ENCODE results near the gene ZNF808. TPM values are rescaled to one million over a fixed set of nuclear protein-coding genes. Genes with fewer than 3 reads are reported as not detected.
A peak's percentile ranks its signal among the peaks of the same experiment; 100 is the strongest.
"Not testable (repeated sequence)": the region's sequence is repeated elsewhere in the genome, so short reads cannot be mapped to it uniquely, and the experiment has no call there.

Gene ZNF808
- total RNA-seq, 1 experiment from 2014 or later, result 35.7 TPM

DNA sequence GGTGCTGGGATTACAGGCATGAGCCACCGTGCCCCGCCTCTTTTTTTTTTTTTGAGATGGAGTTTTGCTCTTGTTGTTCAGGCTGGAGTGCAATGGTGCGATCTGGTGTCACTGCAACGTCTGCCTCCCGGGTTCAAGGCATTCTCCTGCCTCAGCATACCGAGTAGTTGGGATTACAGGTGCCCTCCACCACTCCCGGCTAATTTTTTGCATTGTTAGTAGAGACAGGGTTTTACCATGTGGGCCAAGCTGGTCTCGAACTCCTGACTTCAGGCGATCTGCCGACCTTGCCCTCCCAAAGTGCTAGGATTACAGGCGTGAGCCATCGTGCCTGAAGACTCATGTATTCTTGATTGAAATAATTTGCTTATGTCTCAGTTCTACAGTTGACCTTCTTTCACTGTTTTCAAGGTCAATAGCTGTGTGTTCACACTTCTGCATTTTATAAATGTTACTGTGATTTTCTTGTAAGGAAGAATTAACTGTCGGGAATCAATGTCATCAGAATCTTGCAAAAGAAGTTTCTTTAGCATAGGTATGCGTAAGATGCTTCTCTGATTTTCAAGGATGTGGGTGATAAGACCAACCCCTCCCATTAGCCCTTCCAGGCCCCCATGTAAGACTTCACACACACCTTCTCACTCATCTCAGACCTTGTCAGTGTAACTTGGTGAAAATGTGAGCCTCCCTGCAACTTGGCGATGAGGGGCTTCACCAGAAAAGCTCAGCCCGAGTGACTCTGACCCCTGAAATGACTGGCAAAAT is 29.9 kb downstream of the ZNF808 start:
- no CpG with 5 or more reads among the region's 16 CpGs for WGBS (ENCODE audit: extremely low coverage, insufficient read length, low lambda C conversion rate)
- Histone ChIP-seq H2BK120ac (ENCODE audit: low read depth, low read length, poor library complexity, severe bottlenecking) (no peak overlapping the region), H2BK20ac (ENCODE audit: low read depth, low read length, poor library complexity, severe bottlenecking) (no peak overlapping the region), H4K5ac (ENCODE audit: insufficient read length, low read depth, low read length) (no peak overlapping the region), H4K8ac (replicated peaks; ENCODE audit: insufficient read length, low read depth, low read length) (no peak overlapping the region), H2AFZ (ENCODE audit: low read length) (no peak overlapping the region), H2BK15ac (ENCODE audit: low read depth, low read length) (no peak overlapping the region), H4K91ac (ENCODE audit: insufficient read length, low read depth, low read length) (no peak overlapping the region), H3K9me3 (ENCODE audit: control insufficient read depth, low read depth, low read length) (peaks cover 28% of the 10 kb centered on the region), H3K23ac (ENCODE audit: insufficient read length, low read depth, low read length) (no peak overlapping the region), H3K9ac (ENCODE audit: extremely low read depth, insufficient read length, low read length) (no peak overlapping the region), H3K4me2 (ENCODE audit: insufficient read depth, insufficient read length, low read length) (no peak overlapping the region), H2BK5ac (ENCODE audit: insufficient read length, low read length) (no peak overlapping the region), H3K79me1 (ENCODE audit: insufficient read depth, low read depth, low read length, poor library complexity, severe bottlenecking) (no peaks in the 10 kb centered on the region), H3K79me2 (ENCODE audit: insufficient read depth, low read length) (no peaks in the 10 kb centered on the region; the same call in 1 of the 2 replicates), H3K18ac (ENCODE audit: insufficient read length, low read depth, low read length) (no peak overlapping the region), H4K20me1 (ENCODE audit: control insufficient read depth, insufficient read depth, insufficient read length) (no peaks in the 10 kb centered on the region), H3K27ac (ENCODE audit: insufficient read length, low read depth, low read length) (no peak overlapping the region), H2AK5ac (ENCODE audit: insufficient read length, low read length) (no peak overlapping the region), H2BK12ac (ENCODE audit: insufficient read length, low read depth, low read length) (no peak overlapping the region), H3K23me2 (ENCODE audit: insufficient read length, low read depth, low read length, poor library complexity, severe bottlenecking) (no peaks in the 10 kb centered on the region), H3K14ac (ENCODE audit: insufficient read depth, low read length) (no peak overlapping the region), H3K27me3 (ENCODE audit: insufficient read depth, low read length) (no peaks in the 10 kb centered on the region), H3K4ac (ENCODE audit: low read depth, low read length) (no peak overlapping the region), H3T11ph (ENCODE audit: low read length) (no peak overlapping the region), H3K4me1 (ENCODE audit: insufficient read depth, low read length) (peaks cover 3% of the 10 kb centered on the region; the same call in 1 of the 2 replicates), H3K56ac (ENCODE audit: insufficient read length, low read depth, low read length) (no peak overlapping the region)
- TF ChIP-seq CTCF (conservative IDR thresholded peaks at IDR 0.05), result no peak
- DNase-seq, result no peak
- no peaks in the 10 kb centered on the region for H3K27me3 Mint-ChIP-seq (ENCODE audit: low read depth)
- H3K4me1 Mint-ChIP-seq, result peaks cover 20 to 28% of the 10 kb centered on the region in 2 experiments
- H3K4me3 Mint-ChIP-seq, result no peak overlapping the region
- H3K36me3 Mint-ChIP-seq (ENCODE audit: insufficient read depth in 1 of 3, low read depth in 3 of 3), result peaks cover 57 to 65% (median 61%) of the 10 kb centered on the region in 3 experiments
- H3K9me3 Mint-ChIP-seq, result peaks cover 43 to 50% of the 10 kb centered on the region in 2 experiments
- peak overlapping the region in 1 of 3 experiments; percentile 70; a peak in 2 of 7 replicates for H3K27ac Mint-ChIP-seq

- not testable (repeated sequence) for H2BK15ac ChIP-seq (ENCODE audit: low read depth, low read length); H3K27ac ChIP-seq (ENCODE audit: insufficient read length, low read depth, low read length); H2AK5ac ChIP-seq (ENCODE audit: insufficient read length, low read length); H3K23ac ChIP-seq (ENCODE audit: insufficient read length, low read depth, low read length); H3K4me1 ChIP-seq (ENCODE audit: insufficient read depth, low read length); H3K27me3 Mint-ChIP-seq (ENCODE audit: low read depth); H2AFZ ChIP-seq (ENCODE audit: low read length); H3K27me3 ChIP-seq (ENCODE audit: insufficient read depth, low read length); H3K14ac ChIP-seq (ENCODE audit: insufficient read depth, low read length); H2BK5ac ChIP-seq (ENCODE audit: insufficient read length, low read length); H3K4me2 ChIP-seq (ENCODE audit: insufficient read depth, insufficient read length, low read length); H2BK20ac ChIP-seq (ENCODE audit: low read depth, low read length, poor library complexity, severe bottlenecking); H3K4ac ChIP-seq (ENCODE audit: low read depth, low read length); H3T11ph ChIP-seq (ENCODE audit: low read length); H4K8ac ChIP-seq (replicated peaks; ENCODE audit: insufficient read length, low read depth, low read length); H2BK12ac ChIP-seq (ENCODE audit: insufficient read length, low read depth, low read length); H3K23me2 ChIP-seq (ENCODE audit: insufficient read length, low read depth, low read length, poor library complexity, severe bottlenecking); H3K79me1 ChIP-seq (ENCODE audit: insufficient read depth, low read depth, low read length, poor library complexity, severe bottlenecking); H3K56ac ChIP-seq (ENCODE audit: insufficient read length, low read depth, low read length); H3K79me2 ChIP-seq (ENCODE audit: insufficient read depth, low read length); H4K5ac ChIP-seq (ENCODE audit: insufficient read length, low read depth, low read length); H3K9ac ChIP-seq (ENCODE audit: extremely low read depth, insufficient read length, low read length); H4K20me1 ChIP-seq (ENCODE audit: control insufficient read depth, insufficient read depth, insufficient read length); H2BK120ac ChIP-seq (ENCODE audit: low read depth, low read length, poor library complexity, severe bottlenecking); H4K91ac ChIP-seq (ENCODE audit: insufficient read length, low read depth, low read length); H3K18ac ChIP-seq (ENCODE audit: insufficient read length, low read depth, low read length)
- peaks cover 22% of the 10 kb centered on the region for H3K9me3 ChIP-seq (ENCODE audit: control insufficient read depth, low read depth, low read length)
- DNase-seq, result peak; percentile 65
- peak overlapping the region; percentile 24 to 29; a peak in 2 of 5 replicates for H3K4me3 Mint-ChIP-seq
- peaks cover 47 to 58% (median 54%) of the 10 kb centered on the region in 3 experiments for H3K36me3 Mint-ChIP-seq (ENCODE audit: insufficient read depth in 1 of 3, low read depth in 3 of 3)
- peaks cover 20 to 28% of the 10 kb centered on the region in 2 experiments for H3K4me1 Mint-ChIP-seq
- peaks cover 28 to 35% of the 10 kb centered on the region in 2 experiments for H3K9me3 Mint-ChIP-seq
- no CpG with 5 or more reads among the region's 5 CpGs for WGBS (ENCODE audit: extremely low coverage, insufficient read length, low lambda C conversion rate)
- peak overlapping the region; percentile 65 to 95 (median 82); a peak in 6 of 7 replicates for H3K27ac Mint-ChIP-seq
Measured at GRCh38 chr19:52558732-52559445, 31.4 kb downstream of the ZNF808 start.
